ENCODE data around the gene UBXN6.

DNA sequence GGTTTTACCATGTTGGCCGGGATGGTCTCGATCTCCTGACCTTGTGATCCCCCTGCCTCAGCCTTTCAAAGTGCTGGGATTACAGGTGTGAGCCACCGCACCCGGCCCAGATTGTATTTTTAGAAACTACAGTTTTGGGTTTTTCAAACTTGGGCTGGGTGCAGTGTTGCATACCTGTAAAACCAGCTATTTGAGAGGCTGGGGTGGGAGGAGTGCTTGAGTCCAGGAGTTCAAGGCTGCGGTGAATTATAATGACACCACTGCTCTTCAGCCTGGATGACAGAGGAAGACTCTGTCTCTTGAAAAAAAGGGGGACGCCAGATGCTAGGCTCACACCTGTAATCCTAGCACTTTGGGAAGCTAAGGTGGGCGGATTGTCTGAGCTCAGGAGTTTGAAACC, 51.0 kb downstream of the UBXN6 start:
- TF ChIP-seq EP300 (IDR thresholded peaks at IDR 0.05) (no peak), CTCF (IDR thresholded peaks at IDR 0.05) (no peak), POLR2AphosphoS5 (IDR thresholded peaks at IDR 0.05) (no peak)
